ENCODE results near the gene PRRT1.

DNA sequence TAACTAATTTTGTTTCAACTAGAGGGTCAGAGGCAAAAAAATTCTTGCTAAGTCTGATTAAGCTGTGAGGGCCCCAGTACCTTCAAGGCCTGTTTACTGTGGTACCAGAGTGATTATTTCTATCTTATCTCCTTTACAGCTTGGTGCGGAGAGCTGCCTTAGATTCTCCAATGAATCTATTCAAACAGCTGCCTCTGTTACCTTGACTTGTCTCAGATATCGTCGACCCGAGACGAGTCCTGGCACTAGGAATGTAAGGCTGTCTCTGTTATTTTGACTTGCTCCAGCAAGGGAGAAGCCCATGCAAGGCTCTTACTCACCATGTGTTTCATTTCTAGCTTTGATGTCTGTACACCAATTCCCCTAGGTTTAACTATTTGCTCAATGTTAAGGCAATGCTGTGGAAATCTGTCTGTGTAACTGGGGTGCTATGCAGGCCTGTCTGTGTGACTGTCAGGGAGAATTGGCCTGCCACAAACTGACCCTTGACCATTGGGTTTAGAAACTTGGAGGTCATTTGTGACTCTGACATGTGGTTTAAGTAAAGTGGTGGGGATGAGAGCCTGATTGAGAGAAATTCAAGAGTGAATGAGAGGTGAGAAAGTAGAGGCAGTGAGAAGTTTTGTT lies 11.2 kb downstream of the PRRT1 start:
- TF ChIP-seq, protein P1, sequence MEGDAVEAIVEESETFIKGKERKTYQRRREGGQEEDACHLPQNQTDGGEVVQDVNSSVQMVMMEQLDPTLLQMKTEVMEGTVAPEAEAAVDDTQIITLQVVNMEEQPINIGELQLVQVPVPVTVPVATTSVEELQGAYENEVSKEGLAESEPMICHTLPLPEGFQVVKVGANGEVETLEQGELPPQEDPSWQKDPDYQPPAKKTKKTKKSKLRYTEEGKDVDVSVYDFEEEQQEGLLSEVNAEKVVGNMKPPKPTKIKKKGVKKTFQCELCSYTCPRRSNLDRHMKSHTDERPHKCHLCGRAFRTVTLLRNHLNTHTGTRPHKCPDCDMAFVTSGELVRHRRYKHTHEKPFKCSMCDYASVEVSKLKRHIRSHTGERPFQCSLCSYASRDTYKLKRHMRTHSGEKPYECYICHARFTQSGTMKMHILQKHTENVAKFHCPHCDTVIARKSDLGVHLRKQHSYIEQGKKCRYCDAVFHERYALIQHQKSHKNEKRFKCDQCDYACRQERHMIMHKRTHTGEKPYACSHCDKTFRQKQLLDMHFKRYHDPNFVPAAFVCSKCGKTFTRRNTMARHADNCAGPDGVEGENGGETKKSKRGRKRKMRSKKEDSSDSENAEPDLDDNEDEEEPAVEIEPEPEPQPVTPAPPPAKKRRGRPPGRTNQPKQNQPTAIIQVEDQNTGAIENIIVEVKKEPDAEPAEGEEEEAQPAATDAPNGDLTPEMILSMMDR (IDR thresholded peaks at IDR 0.05), result no peak
- TF ChIP-seq POLR2A (IDR thresholded peaks at IDR 0.05; ENCODE audit: low read depth) (no peak), EP300 (IDR thresholded peaks at IDR 0.05) (no peak), POLR2AphosphoS5 (IDR thresholded peaks at IDR 0.05) (no peak)

All from esophagus muscularis mucosa (tissue), 4 donors.